ENCODE data around the gene GOLGA7B. TPM values are rescaled to one million over a fixed set of nuclear protein-coding genes. Genes with fewer than 3 reads are reported as not detected.
"Not testable (repeated sequence)": the region's sequence is repeated elsewhere in the genome, so short reads cannot be mapped to it uniquely, and the experiment has no call there.

GOLGA7B gene
- total and polyA plus RNA-seq, 2 donors (not counting 3 experiments of a cell fraction or from before 2014, with no cell fraction given), result 0.03 TPM; not detected in 1

- H3K27me3 ChIP-seq (ENCODE audit: control insufficient read depth in 2 of 2, insufficient read depth in 2 of 2, low read length in 2 of 2), result peaks cover 2 to 10% of the 10 kb centered on the region in 2 experiments
- H3K4me3 ChIP-seq (replicated peaks in 1 of 3; ENCODE audit: insufficient read depth in 1 of 3, low read depth in 1 of 3, low read length in 3 of 3), result no peak overlapping the region
- H4K20me1 ChIP-seq (replicated peaks; ENCODE audit: control insufficient read depth, extremely low read depth, insufficient read depth, low read length), result no peaks in the 10 kb centered on the region
- DNase-seq (ENCODE audit: low read depth, low spot score) (no peak), FAIRE-seq (no peak)
- H3K36me3 ChIP-seq (ENCODE audit: control insufficient read depth in 2 of 2, extremely low read depth in 1 of 2, insufficient read depth in 2 of 2, low read length in 2 of 2), result no peaks in the 10 kb centered on the region
- no peak overlapping the region for H3K4me2 ChIP-seq (ENCODE audit: insufficient read depth, low read length)
- ChIA-PET CTCF (interaction anchor here (1.8 kb wide), 1 partner anchor 46 kb away, joined by 4 read pairs; no protein-coding TSS in a partner anchor), POLR2A (no interaction called here)
- no peak for TF ChIP-seq MYC (IDR thresholded peaks at IDR 0.05; ENCODE audit: low read depth, low read length)
- TF ChIP-seq POLR2AphosphoS5 (IDR thresholded peaks at IDR 0.05; ENCODE audit: insufficient read depth, low read depth, low read length), result no peak
- no peak for TF ChIP-seq GATA2 (IDR thresholded peaks at IDR 0.05; ENCODE audit: insufficient read depth, insufficient read length, low read depth, low read length)
- TF ChIP-seq CTCF (IDR thresholded peaks at IDR 0.05; ENCODE audit: extremely low read depth in 1 of 2, insufficient read depth in 1 of 2, low read depth in 1 of 2, low read length in 2 of 2), result no peak
- TF ChIP-seq POLR2A (IDR thresholded peaks at IDR 0.05; ENCODE audit: low read depth, low read length), result no peak
- TF ChIP-seq EZH2 (IDR thresholded peaks at IDR 0.05; ENCODE audit: borderline replicate concordance, low read depth, low read length, severe bottlenecking), result no peak
- no peak for TF ChIP-seq FOS (IDR thresholded peaks at IDR 0.05; ENCODE audit: borderline replicate concordance, insufficient read depth, low read length)
- no peak for TF ChIP-seq JUN (IDR thresholded peaks at IDR 0.05; ENCODE audit: borderline replicate concordance, insufficient read depth, insufficient read length, low read depth)
- no peak for TF ChIP-seq MAX (IDR thresholded peaks at IDR 0.05; ENCODE audit: insufficient read depth, insufficient read length)
- H3K9ac ChIP-seq (replicated peaks; ENCODE audit: extremely low read depth, insufficient read depth, low read length), result no peak overlapping the region
- H2AFZ ChIP-seq (ENCODE audit: low read depth, low read length), result no peak overlapping the region
- H3K9me1 ChIP-seq (replicated peaks; ENCODE audit: control insufficient read depth, extremely low read depth, insufficient read depth, low read length), result no peaks in the 10 kb centered on the region
- H3K79me2 ChIP-seq (ENCODE audit: control insufficient read depth, insufficient read depth, low read length), result no peaks in the 10 kb centered on the region
- no peaks in the 10 kb centered on the region for H3K9me3 ChIP-seq (replicated peaks; ENCODE audit: control insufficient read depth, insufficient read depth, low read length)
- BruUV-seq (replicated peaks), result no TSS peak
- peaks cover 12% of the 10 kb centered on the region for H3K4me1 ChIP-seq (ENCODE audit: control insufficient read depth, extremely low read depth, insufficient read depth, low read length)
- no peak overlapping the region for H3K27ac ChIP-seq (ENCODE audit: insufficient read depth, low read depth, low read length)
- dilution Hi-C loops (cut with MboI; ENCODE audit: extremely low pct_ligation_motif_present, low sequenced_read_pairs) (no loop called here), intact Hi-C loops (cut with micrococcal nuclease) (no loop called here)
Measured at GRCh38 chr10:97838091-97838490, 11.6 kb upstream of the GOLGA7B start.

GRCh38 chr10:97841166-97841565 is 8.5 kb upstream of the GOLGA7B start:
- intact Hi-C loops (cut with micrococcal nuclease); H3K4me2 ChIP-seq (ENCODE audit: insufficient read depth, low read length); DNase-seq (ENCODE audit: low read depth, low spot score); dilution Hi-C loops (cut with MboI; ENCODE audit: extremely low pct_ligation_motif_present, low sequenced_read_pairs); H3K27ac ChIP-seq (ENCODE audit: insufficient read depth, low read depth, low read length); POLR2A ChIA-PET; H2AFZ ChIP-seq (ENCODE audit: low read depth, low read length); H3K79me2 ChIP-seq (ENCODE audit: control insufficient read depth, insufficient read depth, low read length); H3K27me3 ChIP-seq (ENCODE audit: control insufficient read depth in 2 of 2, insufficient read depth in 2 of 2, low read length in 2 of 2); H3K9me1 ChIP-seq (replicated peaks; ENCODE audit: control insufficient read depth, extremely low read depth, insufficient read depth, low read length); H3K9me3 ChIP-seq (replicated peaks; ENCODE audit: control insufficient read depth, insufficient read depth, low read length); H3K9ac ChIP-seq (replicated peaks; ENCODE audit: extremely low read depth, insufficient read depth, low read length); BruUV-seq (replicated peaks); H3K4me3 ChIP-seq (replicated peaks in 1 of 3; ENCODE audit: insufficient read depth in 1 of 3, low read depth in 1 of 3, low read length in 3 of 3); H3K36me3 ChIP-seq (ENCODE audit: control insufficient read depth in 2 of 2, extremely low read depth in 1 of 2, insufficient read depth in 2 of 2, low read length in 2 of 2); H4K20me1 ChIP-seq (replicated peaks; ENCODE audit: control insufficient read depth, extremely low read depth, insufficient read depth, low read length); CTCF ChIA-PET; FAIRE-seq: not testable (repeated sequence)
- H3K4me1 ChIP-seq (ENCODE audit: control insufficient read depth, extremely low read depth, insufficient read depth, low read length), result peaks cover 12% of the 10 kb centered on the region

GRCh38 chr10:97842114-97842513 is 7.5 kb upstream of the GOLGA7B start:
- H3K79me2 ChIP-seq (ENCODE audit: control insufficient read depth, insufficient read depth, low read length); intact Hi-C loops (cut with micrococcal nuclease); DNase-seq (ENCODE audit: low read depth, low spot score); CTCF ChIA-PET; H3K4me3 ChIP-seq (replicated peaks in 1 of 3; ENCODE audit: insufficient read depth in 1 of 3, low read depth in 1 of 3, low read length in 3 of 3); H3K9me1 ChIP-seq (replicated peaks; ENCODE audit: control insufficient read depth, extremely low read depth, insufficient read depth, low read length); H4K20me1 ChIP-seq (replicated peaks; ENCODE audit: control insufficient read depth, extremely low read depth, insufficient read depth, low read length); H3K4me2 ChIP-seq (ENCODE audit: insufficient read depth, low read length); H2AFZ ChIP-seq (ENCODE audit: low read depth, low read length); H3K27me3 ChIP-seq (ENCODE audit: control insufficient read depth in 2 of 2, insufficient read depth in 2 of 2, low read length in 2 of 2); H3K9me3 ChIP-seq (replicated peaks; ENCODE audit: control insufficient read depth, insufficient read depth, low read length); POLR2A ChIA-PET; BruUV-seq (replicated peaks); H3K9ac ChIP-seq (replicated peaks; ENCODE audit: extremely low read depth, insufficient read depth, low read length); dilution Hi-C loops (cut with MboI; ENCODE audit: extremely low pct_ligation_motif_present, low sequenced_read_pairs); H3K27ac ChIP-seq (ENCODE audit: insufficient read depth, low read depth, low read length); FAIRE-seq; H3K36me3 ChIP-seq (ENCODE audit: control insufficient read depth in 2 of 2, extremely low read depth in 1 of 2, insufficient read depth in 2 of 2, low read length in 2 of 2): not testable (repeated sequence)
- peaks cover 12% of the 10 kb centered on the region for H3K4me1 ChIP-seq (ENCODE audit: control insufficient read depth, extremely low read depth, insufficient read depth, low read length)
